Measurements from ENCODE around the gene MRPS24.

Gene MRPS24

GRCh38 chr7:43877968-43878864 is 8.9 kb upstream of the MRPS24 start:
- no peak for DNase-seq (ENCODE audit: low read depth, low spot score)

GRCh38 chr7:43876976-43877745 is 7.8 kb upstream of the MRPS24 start:
- DNase-seq (ENCODE audit: low read depth, low spot score) = no peak

- DNase-seq (ENCODE audit: low read depth, low spot score) = no peak
Measured at GRCh38 chr7:43876241-43876640, 6.9 kb upstream of the MRPS24 start.

- DNase-seq (ENCODE audit: low read depth, low spot score) = no peak
Measured at GRCh38 chr7:43873300-43873699, 4.0 kb upstream of the MRPS24 start.

- no peak for DNase-seq (ENCODE audit: low read depth, low spot score)
Measured at GRCh38 chr7:43872406-43873110, 3.2 kb upstream of the MRPS24 start.

GRCh38 chr7:43871064-43871463 is 1.7 kb upstream of the MRPS24 start:
- no peak for DNase-seq (ENCODE audit: low read depth, low spot score)

GRCh38 chr7:43870316-43870715 is 999 bp upstream of the MRPS24 start:
- DNase-seq (ENCODE audit: low read depth, low spot score) = no peak

GRCh38 chr7:43869867-43870240 is 537 bp upstream of the MRPS24 start:
- DNase-seq (ENCODE audit: low read depth, low spot score) = peak; percentile 24

- DNase-seq (ENCODE audit: low read depth, low spot score) = no peak
Measured at GRCh38 chr7:43868681-43869005, 674 bp downstream of the MRPS24 start.

- no peak for DNase-seq (ENCODE audit: low read depth, low spot score)
Measured at GRCh38 chr7:43868181-43868580, 1.1 kb downstream of the MRPS24 start.

- DNase-seq (ENCODE audit: low read depth, low spot score) = no peak
Measured at GRCh38 chr7:43865277-43865676, 4.0 kb downstream of the MRPS24 start.

- DNase-seq (ENCODE audit: low read depth, low spot score) = no peak
Measured at GRCh38 chr7:43864126-43864525, 5.2 kb downstream of the MRPS24 start.

GRCh38 chr7:43856996-43857395 is 12.3 kb downstream of the MRPS24 start:
- DNase-seq (ENCODE audit: low read depth, low spot score) = no peak

GRCh38 chr7:43856316-43856715 is 13.0 kb downstream of the MRPS24 start:
- DNase-seq (ENCODE audit: low read depth, low spot score) = no peak

GRCh38 chr7:43855176-43855575 is 14.1 kb downstream of the MRPS24 start:
- DNase-seq (ENCODE audit: low read depth, low spot score) = no peak

- no peak for DNase-seq (ENCODE audit: low read depth, low spot score)
Measured at GRCh38 chr7:43851805-43852204, 17.5 kb downstream of the MRPS24 start.

GRCh38 chr7:43850348-43851116 is 18.8 kb downstream of the MRPS24 start:
- no peak for DNase-seq (ENCODE audit: low read depth, low spot score)

GRCh38 chr7:43849047-43849446 is 20.3 kb downstream of the MRPS24 start:
- no peak for DNase-seq (ENCODE audit: low read depth, low spot score)

GRCh38 chr7:43847496-43847895 is 21.8 kb downstream of the MRPS24 start:
- no peak for DNase-seq (ENCODE audit: low read depth, low spot score)

- DNase-seq (ENCODE audit: low read depth, low spot score) = no peak
Measured at GRCh38 chr7:43844662-43845061, 24.7 kb downstream of the MRPS24 start.

GRCh38 chr7:43844257-43844656 is 25.1 kb downstream of the MRPS24 start:
- DNase-seq (ENCODE audit: low read depth, low spot score) = no peak

GRCh38 chr7:43843296-43843695 is 26.0 kb downstream of the MRPS24 start:
- no peak for DNase-seq (ENCODE audit: low read depth, low spot score)

Data from smooth muscle cell of the brain vasculature (primary cell).